Stimulated activated CD8-positive, alpha-beta memory T cell treated with anti-CD3 and anti-CD28 coated beads, Interleukin-12 subunit alpha, Interleukin-12 subunit beta, amount 100 ng/mL, for 24 hours (primary cell): ENCODE results near the gene PLAC8L1.

Experiments used
- DNase-seq: peaks from one replicate; pipeline ENCODE4 v3.0.0-alpha.2; 2020; ENCODE audit errors: extremely low read depth

The PLAC8L1 gene

DNA sequence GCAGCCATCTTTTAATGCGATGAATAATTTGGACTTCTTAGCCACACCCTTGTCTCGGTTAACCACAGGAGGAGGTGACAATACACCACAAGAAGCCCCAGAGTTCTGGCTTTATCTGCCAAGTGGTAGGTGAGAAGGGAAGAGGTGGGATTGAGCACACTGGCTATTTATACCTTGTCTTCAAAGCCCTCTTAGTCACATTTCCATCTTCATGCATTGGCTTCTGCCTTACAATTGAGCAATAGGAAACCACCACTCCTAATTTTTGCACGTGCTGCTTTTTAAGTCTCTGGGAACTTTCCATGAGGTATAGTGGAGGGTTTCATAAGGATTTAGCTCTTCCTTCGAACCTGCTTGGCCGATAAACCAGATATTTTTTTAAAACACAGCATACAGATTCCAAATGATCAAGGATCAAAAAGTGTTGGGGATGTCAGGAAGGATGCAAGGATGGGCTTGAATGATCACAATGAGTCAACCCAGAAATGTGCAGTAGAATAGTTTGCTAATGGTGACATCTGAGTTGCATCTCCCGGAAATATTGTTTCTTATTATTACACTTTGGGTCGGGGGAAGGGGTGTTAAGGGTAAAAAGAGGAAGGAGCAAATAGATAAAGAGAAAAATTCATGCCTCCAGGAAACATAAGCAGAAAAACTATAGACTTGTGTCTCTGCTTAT lies 25.5 kb downstream of the PLAC8L1 start:
- no peak for DNase-seq

DNA sequence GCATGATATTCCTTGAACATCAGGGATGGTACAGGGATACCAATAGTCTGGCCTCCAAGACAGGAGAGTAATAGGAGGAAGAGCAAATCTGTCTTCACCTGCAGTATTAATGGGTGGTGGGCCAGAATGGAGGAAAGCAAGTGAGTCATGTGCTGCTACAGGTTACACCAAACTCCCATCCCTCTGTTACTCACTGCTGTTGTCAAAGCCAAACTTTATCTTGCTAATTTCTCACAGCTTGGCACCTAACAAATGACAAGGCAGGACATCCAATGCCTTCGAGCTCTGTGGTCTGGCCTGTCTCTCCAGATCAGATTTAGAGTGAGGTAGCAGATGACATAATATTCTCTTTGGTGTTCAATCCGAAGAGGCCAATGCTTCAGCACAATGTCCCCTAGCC lies 26.8 kb downstream of the PLAC8L1 start:
- no peak for DNase-seq

DNA sequence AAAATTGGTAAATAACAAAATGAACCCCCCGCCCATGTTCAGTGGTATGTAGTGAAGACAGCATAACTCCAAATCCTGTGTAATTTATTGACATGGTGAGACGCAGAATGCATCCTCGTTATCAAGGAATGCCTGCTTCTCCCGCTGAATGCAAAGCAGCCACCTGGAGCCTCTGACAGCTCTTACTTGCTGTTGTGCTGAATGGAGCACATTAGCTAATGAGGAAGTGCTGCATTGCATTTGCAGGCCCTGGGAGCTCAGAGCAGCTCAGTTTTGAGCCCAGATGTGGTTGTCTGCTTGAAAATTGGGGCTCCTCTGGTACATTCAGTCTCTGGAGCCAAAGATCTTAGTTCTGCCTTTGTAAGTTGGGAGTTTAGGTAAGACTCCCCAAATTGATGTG lies 28.9 kb downstream of the PLAC8L1 start:
- DNase-seq, result no peak

DNA sequence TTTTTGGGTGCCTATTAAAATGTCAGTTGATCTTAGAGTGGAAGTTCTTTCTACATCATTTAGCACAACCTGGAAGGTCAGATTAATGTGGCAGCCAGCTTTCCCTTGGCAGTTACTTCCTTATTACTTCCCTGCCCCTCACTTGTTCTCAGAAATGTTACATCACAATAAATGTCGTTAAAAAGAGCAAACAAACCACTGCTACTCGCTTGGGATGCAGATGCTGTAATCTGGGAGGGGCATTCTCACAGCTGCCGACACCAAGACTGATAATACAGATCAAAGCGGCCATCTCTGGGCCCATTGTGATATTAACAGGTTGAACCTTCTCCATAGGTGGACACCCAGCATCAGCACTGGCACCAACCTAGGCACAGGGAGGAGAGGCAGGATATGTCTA lies 29.3 kb downstream of the PLAC8L1 start:
- DNase-seq, result no peak

DNA sequence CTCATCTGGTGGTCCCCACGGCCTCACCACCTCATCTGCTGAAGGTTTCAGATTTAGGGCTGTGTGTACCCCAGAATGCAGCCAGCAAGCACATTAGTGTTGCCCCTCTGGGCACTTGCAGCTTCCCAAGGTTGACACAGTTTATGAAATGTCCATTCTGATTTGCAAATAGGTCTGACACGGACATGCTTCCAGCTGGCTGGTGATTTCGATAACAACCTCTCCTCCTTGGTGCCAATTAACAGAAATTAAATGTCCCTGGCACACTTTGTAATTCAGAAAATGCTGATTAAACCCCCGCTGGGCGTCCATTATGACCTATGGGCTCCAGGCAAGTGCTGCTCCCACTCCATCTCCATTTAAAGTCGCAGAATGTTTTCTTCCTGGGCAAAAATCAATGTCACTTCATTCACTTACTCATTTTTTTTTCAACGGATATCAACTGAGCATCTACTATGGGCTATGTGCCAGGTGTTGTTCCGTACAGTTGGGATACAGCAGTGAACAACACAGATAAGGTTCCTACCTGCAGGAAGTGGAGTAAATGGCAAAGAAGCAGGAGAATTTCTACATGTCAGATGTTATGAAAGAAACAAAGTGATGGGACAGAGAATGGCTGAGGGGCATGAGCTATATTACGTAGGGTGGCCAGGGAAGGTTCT lies 32.0 kb downstream of the PLAC8L1 start:
- no peak for DNase-seq

DNA sequence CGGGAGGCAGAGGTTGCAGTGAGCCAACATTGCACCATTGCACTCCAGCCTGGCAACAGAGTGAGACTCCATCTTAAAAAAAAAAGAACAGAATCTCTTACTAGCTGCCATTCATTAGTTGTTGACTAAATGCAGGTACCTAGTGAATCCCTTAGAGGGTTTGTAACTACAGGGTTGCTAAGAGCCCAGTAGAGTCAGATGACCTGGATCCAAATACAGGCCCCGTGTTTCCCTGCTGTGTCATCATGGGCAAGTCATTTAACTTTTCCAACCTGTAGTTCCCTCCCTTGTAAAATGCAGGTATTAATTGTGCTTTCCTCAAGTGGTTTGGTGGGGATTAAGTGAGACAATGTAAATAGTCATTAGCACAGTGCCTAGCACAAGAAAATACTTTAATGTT lies 32.8 kb downstream of the PLAC8L1 start:
- DNase-seq, result no peak

DNA sequence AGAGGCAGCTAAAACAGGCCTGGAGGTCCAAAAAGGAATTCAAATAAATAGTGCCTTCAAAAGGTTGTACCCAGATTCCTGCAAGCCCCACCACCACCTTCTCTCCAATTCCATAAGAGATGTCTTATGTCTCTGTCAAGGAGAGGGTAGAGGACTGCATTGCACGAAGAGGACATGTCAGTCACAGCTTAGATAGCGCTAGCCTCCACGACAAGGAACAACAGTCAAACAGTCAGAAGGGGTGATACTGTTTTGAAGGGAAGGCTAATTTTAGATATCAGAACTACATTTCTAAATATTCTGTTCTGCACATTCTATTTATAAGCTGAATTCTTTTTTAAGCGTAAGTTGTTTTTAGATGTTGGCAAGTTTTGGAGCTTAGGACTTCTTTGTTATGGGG lies 34.2 kb downstream of the PLAC8L1 start:
- DNase-seq, result no peak

DNA sequence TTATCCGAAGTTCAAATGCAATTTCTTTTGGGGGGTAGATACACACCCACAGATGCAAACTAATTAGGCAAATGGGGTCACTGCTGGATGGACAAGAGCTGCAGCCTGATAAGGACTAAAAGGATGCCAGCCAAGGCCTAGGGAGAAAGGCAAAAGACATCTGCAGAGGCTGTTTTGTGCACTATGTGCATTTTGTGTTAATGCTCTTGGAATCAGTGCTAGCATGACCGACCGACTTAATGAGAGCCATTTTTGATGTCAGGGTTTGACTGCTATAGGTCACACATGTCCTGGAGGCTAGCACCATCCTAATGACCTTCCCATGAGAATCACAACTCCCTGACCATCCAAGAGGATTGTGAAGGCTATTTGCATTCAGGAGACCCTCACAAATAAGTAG lies 34.6 kb downstream of the PLAC8L1 start:
- DNase-seq, result no peak

DNA sequence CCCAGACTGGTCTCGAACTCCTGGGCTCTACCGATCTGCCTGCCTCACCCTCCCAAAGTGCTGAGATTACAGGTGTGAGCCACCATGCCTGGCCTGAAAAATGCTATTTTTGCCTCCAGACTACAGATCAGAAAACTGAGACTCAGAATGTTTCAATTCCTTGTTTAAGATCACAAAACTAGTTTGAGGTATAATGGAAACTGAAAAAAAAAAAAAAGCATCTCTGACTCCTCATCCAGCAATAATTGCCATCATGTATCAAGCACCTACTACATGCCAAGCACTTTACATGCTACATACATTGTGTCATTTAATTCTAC lies 35.6 kb downstream of the PLAC8L1 start:
- no peak for DNase-seq

DNA sequence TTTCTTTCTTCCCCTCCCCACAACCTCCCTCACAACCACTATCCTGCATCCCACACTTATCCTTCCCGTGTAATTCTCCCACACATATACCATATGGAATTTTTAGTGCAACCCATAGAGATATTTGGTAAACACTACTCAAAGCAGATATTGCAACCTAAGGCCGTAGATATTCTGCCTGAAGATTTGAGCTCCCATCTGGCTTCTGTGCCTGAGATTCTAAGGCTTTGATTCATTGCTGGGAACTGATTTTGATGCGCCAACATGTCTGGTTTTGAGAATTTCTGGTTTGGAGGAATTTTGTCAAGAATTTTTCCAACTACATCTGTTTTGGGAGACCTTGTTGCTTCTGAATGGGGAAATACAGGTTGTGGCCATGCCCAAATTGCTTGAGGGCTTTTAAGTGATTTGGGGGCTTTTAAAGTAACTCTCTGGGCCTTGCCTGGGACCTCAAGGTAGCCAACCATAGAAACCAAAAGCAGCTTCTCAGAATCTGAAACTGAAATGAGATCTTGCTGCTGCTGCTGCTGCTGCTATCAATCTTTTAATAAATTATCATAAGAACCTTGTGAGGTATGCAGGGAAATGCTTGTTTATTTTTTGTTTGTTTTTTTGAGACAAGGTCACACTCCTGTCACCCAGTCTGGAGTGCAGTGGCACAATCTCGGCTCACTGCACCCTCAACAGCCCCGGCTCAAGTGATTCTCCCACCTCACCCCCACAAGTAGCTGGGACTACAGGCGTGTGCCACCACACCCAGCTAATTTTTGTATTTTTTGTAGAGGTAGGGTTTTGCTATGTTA lies 36.2 kb downstream of the PLAC8L1 start:
- no peak for DNase-seq

DNA sequence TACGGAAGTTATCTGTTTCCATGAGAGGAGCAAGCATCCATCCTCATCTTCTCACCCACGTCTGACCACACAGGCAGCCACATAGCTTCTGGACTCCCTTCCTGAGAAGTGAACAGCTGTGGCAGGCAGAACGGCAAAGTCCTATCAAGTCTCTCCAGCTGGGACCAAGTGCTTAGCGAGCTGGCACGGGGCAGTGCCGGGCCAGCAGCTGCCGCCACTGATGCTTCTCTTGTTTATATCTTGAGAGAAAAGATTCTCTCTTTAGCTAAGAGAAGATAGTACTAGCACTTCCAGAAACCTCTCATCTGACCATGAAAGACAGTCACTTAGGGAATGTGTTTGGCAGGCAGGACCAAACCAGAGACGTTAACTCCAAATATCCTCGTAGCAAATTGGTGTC lies 37.2 kb downstream of the PLAC8L1 start:
- DNase-seq, result no peak

DNA sequence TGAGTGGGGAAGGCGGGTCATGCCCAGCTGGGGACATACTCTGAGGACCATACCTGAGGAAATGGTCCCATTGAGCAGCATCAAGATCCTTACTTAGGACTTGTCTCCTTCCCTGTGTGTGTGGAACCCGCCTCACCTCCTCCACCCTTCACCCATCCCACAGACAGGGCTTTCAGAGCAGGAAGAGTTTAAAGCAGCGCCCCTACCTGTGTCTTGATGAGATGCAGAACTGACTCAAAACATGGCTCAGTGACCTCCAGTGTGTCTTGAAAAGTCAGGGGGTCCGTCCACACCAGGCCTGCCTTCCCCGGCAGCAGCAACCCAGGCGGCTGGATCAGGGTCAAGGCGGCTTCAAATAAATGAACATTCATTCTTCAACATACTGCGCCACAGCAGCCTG lies 38.4 kb downstream of the PLAC8L1 start:
- DNase-seq, result no peak

DNA sequence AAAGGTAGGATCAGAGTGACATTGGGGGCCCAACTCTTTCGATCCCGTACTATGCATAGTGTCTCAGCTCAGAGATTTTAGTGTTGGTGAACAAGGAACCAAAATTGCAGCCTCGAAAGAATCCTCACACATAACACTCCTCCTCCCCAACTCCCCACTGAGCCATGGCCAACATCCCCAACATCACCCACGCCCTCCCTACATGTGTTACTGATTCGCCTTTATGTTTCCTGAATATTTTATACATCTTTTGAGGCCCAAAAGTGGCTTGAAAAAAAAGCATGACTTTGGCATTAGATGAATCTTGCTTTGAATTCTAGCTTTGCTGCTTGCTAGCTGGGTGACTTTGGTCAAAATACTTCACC lies 45.2 kb downstream of the PLAC8L1 start:
- no peak for DNase-seq

DNA sequence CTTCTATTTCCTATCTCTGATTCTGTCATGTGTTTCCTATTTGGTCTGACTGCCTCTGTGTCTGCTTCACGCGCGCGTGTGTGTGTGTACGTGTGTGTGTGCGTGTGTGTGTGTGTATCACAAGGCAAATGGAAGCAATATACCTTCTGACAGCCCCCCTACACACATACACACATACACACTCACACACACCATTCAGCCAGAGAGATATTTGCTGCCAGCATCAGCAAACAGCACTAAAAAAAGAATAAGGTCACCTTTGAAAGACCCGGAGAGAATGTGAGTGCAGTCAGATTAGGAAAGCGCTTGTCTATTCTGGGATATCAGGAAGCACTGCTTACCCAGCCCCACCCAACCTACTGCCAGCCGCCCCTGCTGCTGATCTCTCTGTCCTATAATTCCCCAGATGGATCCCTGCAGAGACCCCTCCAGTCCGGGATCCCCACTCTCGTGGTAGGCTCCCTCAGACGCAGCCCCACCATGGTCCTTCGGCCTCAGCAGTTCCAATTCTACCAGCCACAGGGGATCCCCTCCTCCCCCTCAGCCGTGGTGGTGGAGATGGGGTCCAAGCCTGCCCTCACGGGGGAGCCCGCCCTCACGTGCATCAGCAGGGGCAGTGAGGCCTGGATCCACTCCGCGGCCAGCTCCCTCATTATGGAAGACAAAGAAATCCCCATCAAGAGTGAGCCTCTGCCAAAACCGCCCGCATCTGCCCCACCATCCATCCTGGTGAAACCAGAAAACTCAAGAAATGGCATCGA lies 45.7 kb downstream of the PLAC8L1 start:
- no peak for DNase-seq

DNA sequence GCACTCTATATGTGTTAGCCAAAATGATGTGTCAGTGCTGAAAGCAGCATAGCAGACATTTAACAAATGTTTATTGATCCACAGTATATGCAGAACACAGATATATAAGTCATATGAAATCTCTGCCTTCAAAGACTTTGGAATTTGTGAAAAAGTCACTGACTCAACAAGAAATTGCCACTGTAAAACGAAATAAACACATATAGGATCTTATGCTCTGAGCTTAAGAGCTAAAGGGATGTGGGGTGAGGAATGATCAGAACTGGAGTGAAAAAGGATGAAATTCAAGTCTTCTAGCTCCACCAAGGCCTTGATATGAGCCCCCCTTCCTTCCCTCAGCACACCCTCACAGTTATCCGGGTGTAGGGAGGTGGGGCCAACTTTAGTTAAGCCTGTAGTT lies 49.9 kb downstream of the PLAC8L1 start:
- DNase-seq, result no peak

DNA sequence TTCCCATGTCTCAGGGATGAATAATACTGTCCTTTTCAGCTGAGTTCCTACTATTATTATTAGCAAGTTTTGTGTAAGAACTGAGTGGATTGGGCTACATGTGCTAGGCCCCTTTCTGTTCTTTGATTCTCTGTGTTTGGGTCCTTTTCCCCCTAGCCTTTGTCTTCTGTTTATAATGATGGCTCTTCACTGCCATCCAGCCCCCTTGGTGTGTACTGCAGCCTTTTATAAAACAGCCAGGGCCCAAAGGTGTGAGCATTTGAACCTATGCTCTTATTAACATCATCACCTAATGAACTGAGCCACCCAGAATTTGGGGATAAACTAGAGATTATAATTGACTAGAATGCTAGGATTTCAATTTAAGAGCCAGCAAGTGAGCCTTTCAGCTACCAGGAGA lies 52.6 kb downstream of the PLAC8L1 start:
- no peak for DNase-seq

DNA sequence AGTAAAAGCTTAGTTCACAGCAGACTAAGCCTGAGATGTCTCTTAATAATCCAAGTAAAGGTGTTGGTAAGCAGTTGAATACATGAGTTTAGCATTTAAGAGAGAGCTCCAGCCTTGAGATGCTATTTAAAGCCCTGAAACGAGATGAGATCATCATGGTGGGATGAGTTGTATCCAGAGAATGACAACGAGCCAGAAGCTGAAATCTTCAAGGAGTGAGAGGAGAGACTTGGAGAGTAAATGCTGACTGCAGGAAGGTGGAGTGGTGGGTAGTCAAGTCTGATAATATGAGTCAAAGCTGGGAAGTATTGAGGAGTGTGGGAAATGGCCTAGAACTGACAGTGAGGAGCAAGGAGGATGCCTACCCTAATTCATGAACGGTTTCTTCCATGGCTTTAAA lies 53.7 kb downstream of the PLAC8L1 start:
- no peak for DNase-seq

DNA sequence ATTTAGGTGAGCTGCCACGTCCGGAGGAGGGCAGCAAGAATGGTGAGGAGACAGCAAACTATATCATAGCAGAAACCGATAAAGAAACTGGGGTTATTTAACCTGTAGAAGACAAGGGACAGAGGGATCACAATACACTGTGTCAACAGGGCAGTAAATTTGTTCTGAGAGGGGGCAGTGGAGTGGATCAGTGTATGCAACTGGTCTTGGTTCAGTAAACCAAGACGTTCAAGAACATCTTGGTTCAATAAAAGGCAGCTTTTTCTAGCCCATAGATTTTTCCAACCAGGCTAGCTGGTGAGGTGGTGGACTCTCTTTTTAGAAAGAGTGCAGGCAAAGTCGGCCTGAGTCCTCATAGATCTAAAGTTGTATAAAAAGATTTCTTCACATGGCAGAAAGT lies 55.3 kb downstream of the PLAC8L1 start:
- no peak for DNase-seq

DNA sequence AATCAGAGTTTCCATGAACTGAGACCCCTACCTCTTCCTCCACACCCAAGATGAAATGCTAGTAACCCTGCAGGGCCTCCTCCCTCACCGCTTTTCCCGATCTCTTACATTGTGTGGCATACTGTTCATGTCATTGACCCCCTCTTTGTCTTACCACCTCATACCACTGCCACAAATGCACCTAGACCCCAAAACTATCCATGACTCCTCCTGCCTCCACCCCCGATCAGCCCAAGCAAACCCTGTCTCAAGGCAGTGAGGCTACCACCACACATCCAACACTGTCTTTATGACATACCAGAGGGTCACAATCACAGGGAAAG lies 55.7 kb downstream of the PLAC8L1 start:
- DNase-seq, result no peak

DNA sequence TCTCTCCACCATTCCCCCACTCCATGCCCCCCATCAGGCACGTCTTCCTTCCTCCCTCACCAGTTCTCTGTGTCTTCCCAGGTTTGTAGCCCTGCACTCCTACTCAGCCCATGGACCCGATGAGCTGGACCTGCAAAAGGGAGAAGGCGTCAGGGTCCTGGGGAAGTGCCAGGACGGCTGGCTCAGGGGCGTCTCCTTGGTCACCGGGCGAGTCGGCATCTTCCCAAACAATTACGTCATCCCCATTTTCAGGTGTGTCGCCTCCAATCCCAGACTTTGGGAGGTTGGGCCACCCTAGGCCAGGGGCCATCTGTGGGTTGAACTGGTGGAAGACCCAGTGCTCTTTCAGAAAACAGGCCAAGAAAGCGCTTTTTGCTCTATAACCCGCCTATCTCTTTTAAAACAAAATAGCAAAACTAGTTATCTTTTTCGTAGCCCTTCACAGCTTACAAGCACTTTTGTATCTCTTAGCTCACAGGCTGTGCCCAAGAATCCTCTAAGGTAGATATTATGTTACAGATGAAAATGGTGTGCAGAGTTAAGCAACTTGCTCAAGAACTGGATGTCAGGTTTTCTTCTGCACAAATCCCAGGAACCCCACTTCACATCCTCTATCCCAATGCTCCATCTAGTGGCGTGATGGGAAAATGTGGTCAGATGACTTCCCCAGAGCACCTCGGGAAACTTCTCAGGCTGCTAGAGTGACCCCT lies 56.2 kb downstream of the PLAC8L1 start:
- no peak for DNase-seq

DNA sequence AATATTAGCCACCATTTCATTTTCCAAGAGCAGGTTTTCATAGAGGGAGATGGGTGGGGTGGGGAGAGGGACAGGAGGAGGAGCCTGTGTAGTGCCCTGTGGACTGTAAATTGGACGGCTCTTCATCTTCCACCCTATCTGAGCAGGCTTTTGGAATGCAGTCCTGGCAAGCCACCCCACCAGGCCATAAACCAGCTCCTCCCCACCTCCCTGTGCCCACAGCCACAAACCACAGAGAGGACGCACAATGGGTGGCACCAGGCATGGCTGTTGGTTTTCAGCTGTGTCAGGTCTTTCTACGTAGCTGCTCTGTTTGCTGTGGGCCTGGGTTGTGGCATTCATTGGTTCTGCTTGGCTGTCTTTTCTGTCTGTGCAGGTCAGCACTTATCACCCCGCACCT lies 58.0 kb downstream of the PLAC8L1 start:
- DNase-seq, result no peak

DNA sequence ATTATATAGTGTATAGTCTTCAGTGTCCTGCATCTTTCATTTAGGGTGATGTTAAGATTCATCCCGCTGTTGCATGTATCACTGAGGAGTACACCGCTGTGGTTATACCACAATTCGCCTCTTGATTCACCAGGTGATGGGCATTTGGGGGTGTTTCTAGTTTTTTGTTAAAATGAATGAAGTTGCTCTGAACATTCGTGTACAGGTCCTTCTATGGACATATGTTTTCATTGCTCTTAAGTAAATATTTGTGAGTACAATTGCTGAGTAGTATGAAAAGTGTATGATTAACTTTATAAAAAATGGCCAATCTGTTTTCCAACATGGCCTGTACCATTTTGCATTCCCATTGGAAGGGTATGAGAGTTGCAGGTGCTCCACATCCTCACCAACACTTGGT lies 61.7 kb downstream of the PLAC8L1 start:
- no peak for DNase-seq
